Measurements from ENCODE around the gene ACOX3. TPM values are rescaled to one million over a fixed set of nuclear protein-coding genes. Genes with fewer than 3 reads are reported as not detected.

Gene ACOX3
- total and polyA plus RNA-seq, 10 of the 15 experiments (the other 5 are each of a cell fraction or from before 2014, with no cell fraction given) = 2.0 to 24.5 (median 14.0) TPM

GRCh38 chr4:8326206-8326605, 114.3 kb downstream of the ACOX3 start (continued):
- no peak for TF ChIP-seq GATAD2B (conservative IDR thresholded peaks at IDR 0.05; ENCODE audit: low read depth)
- TF ChIP-seq SMC3 (IDR thresholded peaks at IDR 0.05; ENCODE audit: borderline replicate concordance, low read length) = no peak
- TF ChIP-seq SMAD1 (IDR thresholded peaks at IDR 0.05; ENCODE audit: low read depth, partially characterized antibody) = no peak
- no peak for TF ChIP-seq HDAC2 (IDR thresholded peaks at IDR 0.05)
- TF ChIP-seq IKZF2 (IDR thresholded peaks at IDR 0.05) = no peak
- TF ChIP-seq NKRF (conservative IDR thresholded peaks at IDR 0.05) = no peak

DNA sequence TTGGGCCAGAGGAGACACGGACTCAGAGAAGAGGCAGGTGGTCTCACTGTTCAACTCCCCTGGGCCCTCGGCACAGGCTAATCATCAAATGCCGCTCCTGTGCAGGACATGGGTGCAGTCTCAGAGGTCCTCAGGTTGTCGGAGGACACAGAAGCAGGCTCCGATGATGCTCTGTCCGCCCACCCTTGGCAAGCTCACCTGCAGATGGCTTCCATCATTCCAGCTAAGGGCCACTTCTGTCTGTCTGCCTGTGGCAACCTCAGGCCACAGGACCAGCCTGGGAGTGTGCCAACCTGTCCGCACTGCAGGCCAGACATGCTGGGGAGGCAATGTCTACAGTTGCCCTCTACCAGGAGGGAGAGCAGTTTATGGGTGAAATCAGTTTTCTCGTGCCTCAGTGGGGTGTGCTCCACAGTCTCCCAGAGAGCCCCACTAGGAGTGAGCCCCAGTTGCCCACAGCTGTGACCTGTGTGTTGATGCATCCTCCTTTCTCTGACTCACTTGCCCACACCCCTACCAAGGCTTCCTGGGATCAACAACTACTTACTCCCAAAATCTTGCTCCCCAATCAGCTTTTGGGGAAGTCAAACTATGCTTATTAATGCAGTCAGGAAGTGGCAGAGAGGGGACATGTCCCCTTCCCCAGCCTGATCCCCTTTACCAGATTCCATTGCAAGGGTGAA, 115.1 kb downstream of the ACOX3 start:
- Histone ChIP-seq H3K36me3 (ENCODE audit: control insufficient read depth in 2 of 2, insufficient read depth in 2 of 2, low read length in 1 of 2) (no peaks in the 10 kb centered on the region), H3K4me2 (ENCODE audit: control insufficient read depth, insufficient read depth) (no peak overlapping the region), H4K20me1 (ENCODE audit: control insufficient read depth, insufficient read depth) (no peaks in the 10 kb centered on the region), H2AFZ (ENCODE audit: control insufficient read depth, low read depth, low read length) (no peak overlapping the region), H3K9me3 (replicated peaks; ENCODE audit: control insufficient read depth, insufficient read depth, low read length) (no peaks in the 10 kb centered on the region), H3K9ac (ENCODE audit: control insufficient read depth, insufficient read depth, low read length) (no peak overlapping the region), H3K79me2 (ENCODE audit: control insufficient read depth, insufficient read depth, low read length) (no peaks in the 10 kb centered on the region), H3K27me3 (replicated peaks in 1 of 2; ENCODE audit: control insufficient read depth in 2 of 2, insufficient read depth in 2 of 2, low read length in 1 of 2) (peaks cover 0 to 4% of the 10 kb centered on the region in 2 experiments; a peak in 2 of 4 replicates), H3K4me3 (no peak overlapping the region), H3K27ac (ENCODE audit: control insufficient read depth, insufficient read depth) (no peak overlapping the region), H3K4me1 (ENCODE audit: control insufficient read depth, insufficient read depth, low read length) (no peaks in the 10 kb centered on the region)
- DNase-seq (ENCODE audit: low read depth, low spot score) (no peak), ATAC-seq (no peak), FAIRE-seq (no peak)
- SMC1A ChIA-PET (ENCODE audit: uncharacterized antibody, unreplicated experiment) = interaction anchor here (0.9 kb wide), 1 partner anchor 9 kb away, joined by 3 read pairs; no protein-coding TSS in a partner anchor
- POLR2A ChIA-PET = no interaction called here
- intact Hi-C loops (cut with micrococcal nuclease; ENCODE audit: unreplicated experiment) = loop anchor here (10.0 kb wide), 1 partner anchor 79 kb away; no protein-coding TSS in a partner anchor
- BruUV-seq (replicated peaks) = no TSS peak
- WGBS (ENCODE audit: insufficient coverage, insufficient replicate concordance, low lambda C conversion rate, missing lambda C conversion rate) = 25% methylated on average over 8 of the region's 8 CpGs
- RAD21 ChIA-PET (ENCODE audit: unreplicated experiment) = no interaction called here
- CTCF ChIA-PET = no interaction called here
- in situ Hi-C loops (cut with MboI) = no loop called here
- TF ChIP-seq CBX5 (IDR thresholded peaks at IDR 0.05; ENCODE audit: low read depth) (no peak), TBL1XR1 (IDR thresholded peaks at IDR 0.05; ENCODE audit: low read depth, low read length) (no peak), ASH2L (IDR thresholded peaks at IDR 0.05; ENCODE audit: borderline replicate concordance, low read depth) (no peak), RAD51 (IDR thresholded peaks at IDR 0.05) (no peak), USF1 (IDR thresholded peaks at IDR 0.05; ENCODE audit: borderline replicate concordance, extremely low read length, insufficient read depth, low read depth, low read length) (no peak), PBX3 (IDR thresholded peaks at IDR 0.05; ENCODE audit: insufficient replicate concordance, low read depth, low read length) (no peak), ESRRA (IDR thresholded peaks at IDR 0.05; ENCODE audit: low read length) (no peak), IKZF1 (conservative IDR thresholded peaks at IDR 0.05) (no peak), POLR2AphosphoS5 (IDR thresholded peaks at IDR 0.05; ENCODE audit: low read length) (no peak)
- TF ChIP-seq, protein P1, sequence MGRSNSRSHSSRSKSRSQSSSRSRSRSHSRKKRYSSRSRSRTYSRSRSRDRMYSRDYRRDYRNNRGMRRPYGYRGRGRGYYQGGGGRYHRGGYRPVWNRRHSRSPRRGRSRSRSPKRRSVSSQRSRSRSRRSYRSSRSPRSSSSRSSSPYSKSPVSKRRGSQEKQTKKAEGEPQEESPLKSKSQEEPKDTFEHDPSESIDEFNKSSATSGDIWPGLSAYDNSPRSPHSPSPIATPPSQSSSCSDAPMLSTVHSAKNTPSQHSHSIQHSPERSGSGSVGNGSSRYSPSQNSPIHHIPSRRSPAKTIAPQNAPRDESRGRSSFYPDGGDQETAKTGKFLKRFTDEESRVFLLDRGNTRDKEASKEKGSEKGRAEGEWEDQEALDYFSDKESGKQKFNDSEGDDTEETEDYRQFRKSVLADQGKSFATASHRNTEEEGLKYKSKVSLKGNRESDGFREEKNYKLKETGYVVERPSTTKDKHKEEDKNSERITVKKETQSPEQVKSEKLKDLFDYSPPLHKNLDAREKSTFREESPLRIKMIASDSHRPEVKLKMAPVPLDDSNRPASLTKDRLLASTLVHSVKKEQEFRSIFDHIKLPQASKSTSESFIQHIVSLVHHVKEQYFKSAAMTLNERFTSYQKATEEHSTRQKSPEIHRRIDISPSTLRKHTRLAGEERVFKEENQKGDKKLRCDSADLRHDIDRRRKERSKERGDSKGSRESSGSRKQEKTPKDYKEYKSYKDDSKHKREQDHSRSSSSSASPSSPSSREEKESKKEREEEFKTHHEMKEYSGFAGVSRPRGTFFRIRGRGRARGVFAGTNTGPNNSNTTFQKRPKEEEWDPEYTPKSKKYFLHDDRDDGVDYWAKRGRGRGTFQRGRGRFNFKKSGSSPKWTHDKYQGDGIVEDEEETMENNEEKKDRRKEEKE (IDR thresholded peaks at IDR 0.05) = no peak
